T1000 (cell line): ENCODE data around the gene CACTIN.
A peak's percentile ranks its signal among the peaks of the same experiment; 100 is the strongest.

Experiments used
- DNase-seq: peaks from one replicate; lab custom pipeline; 2025; ENCODE audit warnings: mixed read lengths; lab: John Stamatoyannopoulos, UW

The CACTIN gene

DNA sequence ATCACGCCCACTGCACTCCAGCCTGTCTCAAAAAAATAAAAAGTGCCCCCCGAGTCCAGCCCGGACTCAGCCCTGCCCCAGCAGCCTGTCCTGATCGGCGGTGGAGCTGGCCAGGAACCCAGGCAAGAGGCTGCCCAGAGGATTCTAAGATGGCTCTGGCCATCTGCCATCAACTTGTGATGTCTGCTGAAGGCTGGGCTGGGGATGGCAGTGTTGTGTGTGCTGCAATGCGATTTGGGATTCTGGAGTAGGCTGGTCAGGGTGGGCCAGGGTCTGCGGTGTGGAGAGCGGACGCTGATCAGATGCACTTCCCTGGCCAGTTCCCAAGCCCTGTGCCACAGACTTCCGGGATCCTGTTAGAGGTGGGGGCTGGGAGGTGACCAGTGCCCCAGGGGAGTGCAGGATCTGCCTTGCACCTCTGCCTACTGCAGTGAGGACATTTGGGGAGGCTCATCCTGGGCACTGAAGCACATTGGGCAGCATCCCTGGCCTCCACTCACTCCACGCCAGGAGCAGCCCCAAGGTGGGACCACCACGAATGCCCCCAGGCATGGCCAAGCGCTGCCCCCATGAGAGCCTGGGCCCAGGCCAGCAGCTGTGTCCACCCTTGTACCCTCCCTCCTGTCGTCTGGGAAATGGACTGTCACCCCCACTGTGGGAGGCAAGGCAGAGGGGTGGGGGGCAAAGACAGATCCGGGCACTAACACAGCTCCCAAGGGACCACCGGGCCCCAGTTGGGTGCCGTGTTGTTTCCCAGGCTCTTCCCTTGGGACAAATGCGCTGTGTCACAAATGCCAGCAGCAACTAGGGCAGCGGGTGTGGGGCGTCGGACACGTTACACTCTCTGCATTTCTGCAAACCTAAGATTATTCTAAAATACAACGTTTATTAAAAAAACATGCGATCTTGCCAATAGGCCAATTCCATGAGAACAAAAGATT is 16.5 kb downstream of the CACTIN start:
- DNase-seq, result no peak

DNA sequence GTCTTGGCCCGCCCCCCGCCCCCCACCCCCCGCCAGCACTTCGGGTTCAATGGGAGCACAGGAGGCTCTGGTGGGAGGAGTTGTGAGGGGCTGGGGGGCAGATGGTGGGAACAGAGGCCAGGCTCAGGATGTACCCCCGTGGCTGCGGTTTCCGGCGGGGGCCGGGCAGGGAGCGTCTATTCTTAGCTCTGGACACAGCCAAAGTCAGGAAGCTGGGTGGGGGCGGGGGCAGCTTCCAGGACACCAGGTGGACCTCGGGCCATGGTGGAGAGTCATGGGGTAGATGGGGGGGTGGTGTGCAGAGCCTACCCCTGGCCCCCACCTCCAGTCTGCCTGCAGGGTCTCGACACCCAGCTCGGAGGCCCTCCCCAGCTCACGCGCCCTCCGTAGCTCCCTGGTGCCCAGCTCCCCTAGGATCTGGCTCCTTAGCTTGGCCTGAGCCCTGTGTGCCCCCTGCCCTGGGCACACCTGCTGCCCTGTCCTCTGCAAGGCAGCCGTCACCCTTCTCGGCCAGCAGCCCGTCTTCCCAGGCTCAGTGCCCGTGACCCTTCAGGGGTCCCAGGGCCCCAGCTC is 17.8 kb downstream of the CACTIN start:
- no peak for DNase-seq

DNA sequence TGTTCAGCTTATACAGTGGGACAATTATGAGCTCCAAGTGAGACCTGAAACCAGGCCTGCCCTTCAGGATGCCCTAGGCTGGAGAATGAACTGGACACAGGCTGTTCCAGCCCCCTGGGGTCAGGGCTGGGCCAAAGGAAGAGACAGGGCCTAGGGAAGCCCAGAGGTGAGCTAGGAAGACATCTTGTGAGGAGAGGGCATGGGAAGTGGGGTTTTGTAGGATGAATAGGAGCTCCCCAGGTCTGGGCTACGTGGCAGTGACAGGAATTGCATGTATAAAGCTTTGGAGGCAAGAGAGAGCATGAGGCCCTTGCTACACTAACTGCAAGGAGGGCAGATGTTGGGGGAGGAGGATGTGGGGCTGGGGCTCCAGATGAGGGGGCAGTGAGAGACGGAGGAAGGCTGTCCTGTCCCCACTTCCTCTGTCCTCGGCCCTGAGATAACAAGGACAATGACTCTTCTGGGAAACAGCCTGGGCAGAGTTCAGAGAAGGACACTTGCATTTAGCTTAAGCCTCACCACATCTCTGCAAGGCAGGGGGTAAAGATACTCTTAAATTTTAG is 18.4 kb downstream of the CACTIN start:
- DNase-seq, result no peak

DNA sequence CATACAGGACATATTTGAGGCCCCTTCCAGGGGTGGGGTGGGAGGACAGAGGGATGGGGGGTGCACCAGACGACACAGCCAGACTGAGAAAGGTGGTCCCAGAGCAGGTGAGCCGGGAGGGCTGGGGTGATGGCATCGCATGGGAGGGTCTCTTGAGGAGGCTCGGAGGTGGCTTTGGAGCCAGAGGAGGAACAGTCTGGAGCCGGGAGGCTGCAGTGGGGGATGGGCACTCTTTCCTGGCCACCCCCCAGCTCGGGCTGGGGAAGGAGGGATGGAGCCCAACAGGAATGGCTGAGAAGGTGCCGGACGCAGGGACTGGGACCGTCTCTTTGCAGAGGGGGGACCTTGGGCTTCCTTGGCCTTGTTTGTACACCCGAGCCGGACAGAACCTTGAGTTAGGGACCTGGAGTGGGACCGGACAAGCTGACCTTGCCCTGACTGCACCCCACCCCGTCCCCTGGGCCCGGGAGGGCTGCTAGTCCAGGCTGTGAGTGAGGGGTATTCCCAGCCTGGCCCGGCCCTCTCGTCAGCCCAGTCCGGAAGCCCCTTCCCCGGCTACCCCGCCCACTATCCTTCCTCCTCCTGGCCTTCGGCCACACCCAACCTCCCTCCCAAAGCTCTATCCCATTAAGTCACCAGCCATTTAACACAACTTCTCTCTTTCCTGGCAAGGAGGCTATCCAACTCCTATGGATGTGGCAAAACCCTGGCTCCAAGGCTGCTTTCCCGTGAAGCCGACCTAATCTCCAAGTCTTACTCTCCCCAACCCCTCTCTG is 19.1 kb downstream of the CACTIN start:
- no peak for DNase-seq

DNA sequence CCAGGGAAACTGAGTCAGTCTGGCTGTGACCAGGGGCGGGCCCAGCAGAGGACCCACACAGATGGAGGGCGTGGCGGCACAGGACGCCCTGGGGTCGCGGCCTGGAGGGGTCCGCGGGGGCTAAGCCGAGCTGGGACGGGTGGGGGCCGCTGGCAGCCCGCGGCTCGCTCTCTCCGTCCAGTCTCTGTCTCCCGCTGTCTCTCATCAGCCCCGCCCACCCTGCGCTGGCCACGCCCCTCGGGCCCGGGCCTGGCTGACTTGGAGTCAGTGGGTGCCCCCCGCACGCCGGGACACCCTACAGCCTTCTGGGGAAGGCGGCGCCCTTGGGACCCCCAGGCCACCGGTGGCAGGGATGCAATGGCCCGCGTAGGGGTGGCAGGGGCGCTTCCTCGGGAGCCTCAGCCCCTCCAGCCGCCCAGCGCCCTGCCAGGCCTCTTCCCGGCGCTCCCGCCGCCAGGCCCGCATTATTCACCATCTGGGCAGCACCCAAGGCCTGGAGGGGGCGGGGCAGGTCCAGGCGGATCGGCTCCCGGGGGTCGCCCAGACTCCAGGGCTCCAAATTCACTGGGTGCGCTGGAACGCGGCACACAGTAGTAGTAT is 19.8 kb downstream of the CACTIN start, which contains the start of gene TBXA2R:
Gene TBXA2R, minus strand, starts transcription at position 186 of the 600 bp plus-strand sequence. CDS start 6,241 bp downstream, outside the sequence.
- DNase-seq, result peak; percentile 52

DNA sequence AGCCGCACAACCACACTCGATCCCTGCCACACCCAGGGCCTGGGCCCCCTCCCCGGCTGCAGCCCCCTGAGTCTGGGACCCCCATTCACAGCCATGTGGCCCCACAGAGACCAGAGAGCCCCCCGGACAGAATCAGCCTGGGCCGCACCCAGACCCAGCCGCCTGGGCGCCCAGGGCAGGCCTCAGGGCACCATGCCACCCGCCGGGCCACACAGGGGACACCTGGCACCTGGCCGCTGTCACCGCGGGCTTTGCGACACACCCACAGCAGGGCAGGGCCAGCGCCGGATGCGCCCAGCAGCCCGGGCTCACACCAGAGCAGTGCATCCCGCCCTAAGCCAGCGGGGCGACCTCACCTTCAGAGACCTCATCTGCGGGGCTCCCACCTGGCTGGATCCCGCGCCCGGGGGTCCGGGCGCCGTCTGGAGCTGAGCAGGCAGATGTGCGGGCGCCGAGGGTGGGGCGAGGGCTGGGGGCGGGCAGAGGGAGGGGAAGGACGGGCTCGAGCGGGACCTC is 20.4 kb downstream of the CACTIN start:
- DNase-seq, result no peak

DNA sequence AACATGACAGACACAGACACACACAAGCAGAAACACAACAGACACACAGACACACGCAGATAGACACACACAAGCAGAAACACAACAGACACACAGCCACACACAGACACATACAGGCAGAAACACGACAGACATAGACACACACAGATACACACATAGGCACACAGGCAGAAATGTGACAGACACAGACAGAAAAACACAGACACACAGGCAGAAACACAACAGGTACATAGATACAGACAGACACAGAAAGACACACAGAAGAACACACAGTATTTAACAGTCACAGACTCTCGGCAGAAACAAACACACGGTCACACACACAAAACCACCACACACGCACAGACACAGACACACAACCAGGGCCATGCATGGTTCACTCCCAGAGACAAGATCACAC is 20.8 kb downstream of the CACTIN start:
- DNase-seq, result no peak

DNA sequence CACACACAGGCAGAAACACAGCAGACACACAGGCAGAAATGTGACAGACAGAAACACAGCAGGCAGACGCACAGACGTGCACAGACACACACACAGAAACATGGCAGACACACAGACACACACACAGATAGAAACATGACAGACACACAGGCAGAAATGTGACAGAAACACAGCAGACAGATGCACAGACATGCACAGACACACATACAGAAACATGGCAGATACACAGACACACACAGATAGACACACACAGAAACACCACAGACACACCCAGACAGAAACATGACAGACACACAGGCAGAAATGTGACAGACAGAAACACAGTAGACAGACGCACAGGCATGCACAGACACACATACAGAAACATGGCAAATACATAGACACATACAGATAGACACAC is 21.2 kb downstream of the CACTIN start:
- no peak for DNase-seq

DNA sequence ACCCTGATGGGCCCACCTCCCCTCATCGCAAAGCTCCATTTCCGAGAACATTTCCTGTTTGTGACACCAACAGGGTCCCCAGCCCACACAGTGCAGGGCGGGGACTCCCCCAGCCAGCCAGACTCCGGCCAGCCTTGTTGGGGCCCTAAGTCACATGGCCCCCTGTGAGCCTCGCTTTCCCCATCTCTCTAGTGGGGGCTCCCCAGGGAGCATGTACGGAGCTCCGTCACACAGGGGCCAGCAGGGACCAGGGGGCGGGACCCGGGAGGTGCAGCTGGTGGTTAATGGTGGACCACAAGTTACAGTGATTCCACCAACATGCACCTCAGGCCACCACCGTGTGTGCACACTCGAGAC is 21.6 kb downstream of the CACTIN start:
- no peak for DNase-seq

DNA sequence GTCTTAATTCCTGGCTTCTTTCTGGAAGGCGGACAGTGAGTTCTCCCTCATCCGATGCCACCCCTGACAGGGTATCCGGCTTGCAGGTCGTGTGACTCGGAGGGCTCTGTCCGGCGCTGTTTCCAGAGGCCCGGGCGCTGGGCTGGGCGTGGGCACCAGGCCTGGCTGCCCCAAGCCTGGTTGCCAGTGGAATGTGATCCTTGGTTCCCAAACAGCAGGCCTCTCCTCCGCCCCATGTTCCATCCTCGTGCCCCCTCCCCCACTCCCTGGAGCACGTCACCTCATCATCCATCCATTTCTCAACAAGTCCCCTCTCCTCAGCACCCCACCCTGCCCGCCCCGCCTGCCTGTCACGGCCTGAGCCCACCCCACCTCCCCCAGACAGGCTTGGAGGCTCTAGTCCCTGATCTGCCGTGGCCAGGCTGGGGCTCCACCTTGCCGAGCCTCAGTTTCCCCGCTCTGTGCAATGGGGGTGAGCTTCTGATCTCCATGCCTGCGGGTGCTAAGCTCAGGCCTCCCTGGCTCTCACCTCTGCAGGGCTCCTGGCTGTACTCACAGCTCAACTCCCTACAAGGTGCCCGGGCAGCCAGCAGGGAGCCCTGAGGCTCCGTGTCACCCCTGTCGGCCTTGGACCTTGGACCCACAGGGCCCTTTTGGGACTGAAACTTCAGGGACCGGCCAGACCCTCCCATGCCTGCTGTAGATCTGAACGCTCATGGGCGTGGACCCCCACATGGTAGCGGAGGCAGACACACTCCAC is 22.2 kb downstream of the CACTIN start:
- DNase-seq, result no peak

DNA sequence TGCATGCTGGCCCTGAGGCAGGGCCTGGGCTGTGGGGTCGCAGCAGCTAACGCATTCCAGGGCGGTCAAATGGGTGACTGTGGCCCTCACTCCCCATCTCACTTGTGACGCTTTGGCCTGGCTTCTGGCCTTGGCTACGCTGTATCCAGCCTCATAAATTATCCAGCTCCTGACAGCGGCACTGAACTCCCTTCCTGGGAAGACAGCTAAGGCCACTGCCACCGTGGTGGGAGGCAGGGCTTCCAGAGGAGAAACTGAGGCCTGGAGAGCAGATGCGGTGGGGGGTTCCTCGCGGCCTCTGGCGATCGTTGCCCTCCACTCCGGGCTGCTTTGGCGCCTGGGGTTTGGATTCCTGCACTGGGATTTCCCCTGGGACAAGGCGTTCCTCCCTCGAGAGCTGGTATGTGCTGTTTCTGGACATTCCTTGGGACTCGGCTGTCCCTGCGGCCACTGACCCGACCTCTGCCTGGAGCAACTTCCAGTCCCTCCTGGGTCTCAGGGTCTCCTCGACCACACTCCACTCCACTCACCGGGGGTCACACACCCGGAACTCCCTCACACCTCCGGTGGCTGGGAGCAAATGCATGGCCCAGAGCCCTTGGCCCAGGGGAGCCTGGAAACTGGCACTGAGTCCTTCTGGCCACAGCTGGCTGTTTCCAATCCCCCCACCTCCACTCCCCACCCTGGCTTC is 23.3 kb downstream of the CACTIN start:
- no peak for DNase-seq

DNA sequence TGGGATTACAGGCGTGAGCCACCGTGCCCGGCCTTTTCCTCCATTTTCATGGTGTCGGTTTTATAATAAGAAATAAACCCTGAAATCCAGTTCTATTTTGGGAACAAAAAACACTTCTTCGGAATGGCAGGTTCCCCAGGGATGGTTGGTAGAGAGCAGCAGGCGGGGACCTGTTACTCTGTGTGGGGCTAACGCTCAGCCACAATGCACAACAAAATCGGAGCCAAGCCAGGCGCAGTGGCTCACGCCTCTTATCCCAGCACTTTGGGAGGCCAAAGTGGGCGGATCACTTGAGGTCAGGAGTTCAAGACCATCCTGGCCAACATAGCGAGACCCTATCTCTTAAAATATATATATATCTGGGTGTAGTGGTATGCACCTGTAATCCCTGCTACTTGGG is 25.6 kb downstream of the CACTIN start:
- no peak for DNase-seq

DNA sequence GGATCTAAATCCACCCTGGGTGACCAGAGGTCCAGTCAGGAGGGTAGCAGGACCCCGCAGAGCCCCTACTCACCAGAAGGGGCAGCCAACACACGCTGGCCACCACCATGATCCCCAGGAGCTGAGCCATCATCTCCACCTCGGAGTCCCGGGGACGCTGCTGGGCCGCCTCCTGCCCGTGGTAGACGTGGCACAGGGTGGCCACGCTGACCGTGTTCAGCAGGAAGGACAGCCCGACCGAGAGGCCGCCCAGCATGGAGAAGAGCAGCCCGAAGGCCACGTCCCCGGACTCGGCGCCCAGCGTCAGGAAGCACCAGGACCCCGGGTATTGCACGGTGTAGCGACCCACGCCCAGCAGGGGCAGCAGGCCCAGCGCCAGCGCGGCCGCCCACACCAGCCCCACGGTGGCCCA is 26.8 kb downstream of the CACTIN start:
- no peak for DNase-seq

DNA sequence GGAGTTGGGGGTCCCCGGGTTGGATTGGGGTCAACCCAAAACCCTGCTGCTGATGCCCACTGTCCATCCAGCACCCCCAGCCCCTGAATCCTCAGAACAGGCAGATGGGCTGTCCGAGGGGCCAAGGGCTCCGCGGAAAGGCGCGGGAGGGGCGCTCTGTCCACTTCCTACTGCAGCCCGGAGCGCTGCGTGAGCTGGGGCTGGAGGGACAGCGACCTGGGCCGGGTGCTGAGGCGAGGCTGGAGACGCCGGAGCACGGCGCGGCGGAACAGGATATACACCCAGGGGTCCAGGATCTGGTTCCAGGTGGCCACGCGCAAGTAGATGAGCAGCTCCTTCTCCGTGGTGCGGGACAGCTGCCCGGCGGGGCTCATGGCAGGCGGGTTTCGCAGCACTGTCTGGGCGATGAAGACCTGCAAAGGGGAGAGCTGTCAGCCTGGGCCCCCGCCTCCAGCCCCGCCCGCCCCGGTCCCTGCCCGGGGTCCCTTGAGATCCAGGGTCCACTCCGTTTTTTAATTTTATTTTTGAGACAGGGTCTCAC is 31.0 kb downstream of the CACTIN start:
- DNase-seq, result no peak

DNA sequence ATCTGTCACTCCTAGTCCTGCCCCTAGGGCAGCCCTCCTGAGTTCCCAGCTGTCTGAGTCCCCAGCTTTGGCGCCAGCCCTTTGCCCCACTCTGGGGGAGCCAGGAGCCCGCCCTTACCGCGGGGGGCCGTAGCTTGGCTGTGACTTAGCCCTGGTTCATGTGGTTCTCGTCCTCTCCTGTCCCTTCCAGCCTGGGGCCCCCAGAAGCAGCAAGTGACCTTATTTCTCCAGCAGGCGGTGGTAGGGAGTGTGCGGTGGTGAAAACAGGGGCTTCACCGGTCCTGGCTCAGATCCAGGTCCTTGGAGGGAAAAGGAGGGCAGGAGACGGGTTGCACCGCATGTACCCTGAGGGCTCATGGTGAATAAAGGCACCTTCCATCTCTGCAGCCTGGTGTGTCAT is 33.4 kb downstream of the CACTIN start:
- no peak for DNase-seq

DNA sequence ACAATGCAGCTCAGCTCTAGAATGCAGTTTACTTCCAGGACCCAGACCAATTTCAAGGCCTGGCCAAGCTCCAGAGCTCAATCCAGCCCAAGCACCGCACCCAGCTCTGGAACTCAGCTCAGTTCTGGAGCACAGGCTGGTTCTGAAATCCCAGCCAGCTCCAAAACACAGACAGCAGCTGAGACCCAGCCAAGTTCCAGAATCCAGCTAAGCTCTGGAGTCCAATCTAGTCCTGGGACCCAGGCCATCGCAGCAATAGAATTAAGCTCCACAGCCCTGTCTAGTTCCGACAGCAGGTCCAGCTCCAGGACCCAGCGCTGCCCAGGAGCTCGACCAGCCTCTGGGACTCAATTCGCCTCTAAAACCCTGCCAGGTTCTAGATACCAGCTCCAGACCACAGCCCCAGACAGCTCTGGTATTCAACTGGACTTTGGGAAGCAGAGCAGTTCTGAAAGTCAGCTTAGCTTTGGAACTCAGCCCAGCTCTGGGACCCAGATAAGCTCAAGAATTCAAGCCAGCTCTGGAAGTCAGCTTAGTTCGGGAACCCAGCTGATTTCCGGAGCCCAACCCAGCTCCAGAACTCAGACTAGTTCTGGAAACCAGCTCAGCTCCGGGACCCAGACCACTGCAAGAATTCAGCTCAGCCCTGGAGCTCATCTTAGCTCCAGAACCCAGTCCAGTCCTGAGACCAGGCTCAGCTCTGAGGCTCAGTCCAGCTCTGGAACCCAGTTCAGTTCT is 34.5 kb downstream of the CACTIN start:
- no peak for DNase-seq

DNA sequence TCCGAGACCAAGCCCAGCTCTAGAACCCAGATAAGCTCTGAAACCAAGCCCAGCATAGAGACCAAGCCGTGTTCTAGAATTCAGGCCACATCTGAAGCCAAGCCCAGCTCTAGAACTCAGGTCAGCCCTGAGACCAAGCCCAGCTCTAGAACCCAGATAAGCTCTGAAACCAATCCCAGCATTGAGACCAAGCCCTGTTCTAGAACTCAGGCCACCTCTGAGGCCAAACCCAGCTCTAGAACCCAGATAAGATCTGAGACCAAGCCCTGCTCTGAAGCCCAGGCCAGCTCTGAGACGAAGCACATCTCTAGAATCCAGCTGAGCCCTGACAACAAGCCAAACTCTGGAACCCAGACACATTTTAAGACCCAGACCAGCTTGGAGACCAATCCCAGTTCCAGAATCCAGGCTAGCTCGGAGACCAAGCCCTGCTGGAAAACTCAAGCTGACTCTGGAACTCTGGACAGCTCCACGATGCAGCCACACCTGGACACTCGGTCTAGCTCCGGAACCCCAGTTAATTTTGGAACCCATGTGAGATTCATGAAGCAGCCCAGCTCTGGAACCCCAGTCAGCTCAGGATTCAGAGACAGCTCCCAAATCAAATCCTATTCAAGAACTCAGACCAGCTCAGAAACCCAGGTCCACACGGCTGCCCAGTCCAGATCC is 35.5 kb downstream of the CACTIN start:
- DNase-seq, result no peak

DNA sequence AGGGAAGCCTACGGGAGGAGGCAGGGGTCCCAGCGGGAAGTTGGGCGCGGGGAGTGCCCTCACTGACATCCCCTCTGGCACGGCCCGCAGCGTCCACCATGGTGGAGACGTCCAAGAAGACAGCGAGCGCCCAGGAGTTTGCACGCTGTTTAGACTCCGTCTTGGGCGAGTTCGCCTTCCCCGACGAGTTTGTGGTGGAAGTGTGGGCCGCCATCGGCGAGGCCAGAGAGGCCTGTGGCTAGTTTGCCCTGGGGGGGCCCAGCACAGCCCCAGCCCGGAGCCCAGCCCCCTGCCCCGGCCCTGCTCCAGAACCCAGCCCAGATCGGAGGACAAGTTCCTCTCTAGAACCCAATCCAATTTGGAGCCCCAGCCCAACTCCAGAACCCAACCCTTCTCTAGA is 36.6 kb downstream of the CACTIN start:
- DNase-seq, result no peak

DNA sequence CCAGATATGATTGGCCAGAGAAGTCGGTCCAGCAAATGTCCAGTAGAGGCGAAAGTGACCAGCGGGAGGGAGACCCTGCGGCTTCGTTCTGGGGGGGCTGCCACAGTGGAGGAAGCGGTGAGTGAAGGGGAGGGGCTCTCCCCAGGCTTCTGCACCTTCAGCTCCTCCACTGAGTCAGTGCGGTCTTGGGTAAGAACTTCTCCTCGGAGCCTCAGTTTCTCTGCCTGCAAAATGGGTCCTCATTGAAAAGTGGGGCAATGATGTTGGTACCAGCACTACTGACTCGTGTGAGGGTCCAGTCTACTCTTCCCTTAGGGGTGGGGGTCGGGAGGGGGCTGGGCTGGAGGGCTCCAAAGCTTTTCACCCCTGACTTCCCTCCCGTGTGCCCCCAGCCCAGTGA is 37.2 kb downstream of the CACTIN start:
- DNase-seq, result no peak
